ENCODE results near the gene SEPTIN7. TPM values are rescaled to one million over a fixed set of nuclear protein-coding genes. Genes with fewer than 3 reads are reported as not detected.

Gene SEPTIN7
- total RNA-seq, 2 donors from 2014 or later: 23.1 to 56.3 TPM

DNA sequence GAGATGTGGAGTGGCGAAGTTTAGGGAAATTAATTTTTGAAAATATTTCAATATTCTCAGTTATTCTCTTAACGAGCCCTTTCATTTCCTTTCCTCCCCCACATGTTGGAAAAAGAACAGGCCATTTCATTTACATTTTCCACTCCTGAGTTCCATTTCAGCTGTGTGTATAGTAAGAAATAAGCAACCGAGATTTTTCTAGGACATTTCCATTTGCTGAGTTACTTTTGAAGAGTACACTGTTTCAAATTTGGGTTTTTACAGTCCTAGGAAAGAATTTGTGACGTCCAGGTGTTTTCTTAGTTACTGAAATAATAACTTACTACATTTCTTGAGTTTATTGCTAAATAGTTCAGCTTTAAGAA is 1.2 kb downstream of the SEPTIN7 start:
- WGBS, 2 donors: 1% methylated on average over 4 of the region's 4 CpGs
- ATAC-seq (no peak), DNase-seq (no peak)
- no peaks in the 10 kb centered on the region for H3K9me3 ChIP-seq
- peak overlapping the region; percentile 91 to 97 (median 93) for H3K27ac ChIP-seq
- peak overlapping the region; percentile 47 to 88 for H3K4me3 ChIP-seq
- no peaks in the 10 kb centered on the region for H3K36me3 ChIP-seq (replicated peaks in 1 of 2; ENCODE audit: insufficient read depth in 1 of 2, low read depth in 2 of 2)
- no peak for TF ChIP-seq POLR2A (IDR thresholded peaks at IDR 0.05)
- TF ChIP-seq, protein P1, sequence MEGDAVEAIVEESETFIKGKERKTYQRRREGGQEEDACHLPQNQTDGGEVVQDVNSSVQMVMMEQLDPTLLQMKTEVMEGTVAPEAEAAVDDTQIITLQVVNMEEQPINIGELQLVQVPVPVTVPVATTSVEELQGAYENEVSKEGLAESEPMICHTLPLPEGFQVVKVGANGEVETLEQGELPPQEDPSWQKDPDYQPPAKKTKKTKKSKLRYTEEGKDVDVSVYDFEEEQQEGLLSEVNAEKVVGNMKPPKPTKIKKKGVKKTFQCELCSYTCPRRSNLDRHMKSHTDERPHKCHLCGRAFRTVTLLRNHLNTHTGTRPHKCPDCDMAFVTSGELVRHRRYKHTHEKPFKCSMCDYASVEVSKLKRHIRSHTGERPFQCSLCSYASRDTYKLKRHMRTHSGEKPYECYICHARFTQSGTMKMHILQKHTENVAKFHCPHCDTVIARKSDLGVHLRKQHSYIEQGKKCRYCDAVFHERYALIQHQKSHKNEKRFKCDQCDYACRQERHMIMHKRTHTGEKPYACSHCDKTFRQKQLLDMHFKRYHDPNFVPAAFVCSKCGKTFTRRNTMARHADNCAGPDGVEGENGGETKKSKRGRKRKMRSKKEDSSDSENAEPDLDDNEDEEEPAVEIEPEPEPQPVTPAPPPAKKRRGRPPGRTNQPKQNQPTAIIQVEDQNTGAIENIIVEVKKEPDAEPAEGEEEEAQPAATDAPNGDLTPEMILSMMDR (IDR thresholded peaks at IDR 0.05): peak in 1 of 7 experiments; percentile 2
- no peaks in the 10 kb centered on the region for H3K27me3 ChIP-seq
- H3K4me1 ChIP-seq: peaks cover 31% of the 10 kb centered on the region
- intact Hi-C loops (cut with DNase I): loop anchor here (10.0 kb wide), 1 partner anchor 107 kb away; the partner anchor contains the start of gene HERPUD2

DNA sequence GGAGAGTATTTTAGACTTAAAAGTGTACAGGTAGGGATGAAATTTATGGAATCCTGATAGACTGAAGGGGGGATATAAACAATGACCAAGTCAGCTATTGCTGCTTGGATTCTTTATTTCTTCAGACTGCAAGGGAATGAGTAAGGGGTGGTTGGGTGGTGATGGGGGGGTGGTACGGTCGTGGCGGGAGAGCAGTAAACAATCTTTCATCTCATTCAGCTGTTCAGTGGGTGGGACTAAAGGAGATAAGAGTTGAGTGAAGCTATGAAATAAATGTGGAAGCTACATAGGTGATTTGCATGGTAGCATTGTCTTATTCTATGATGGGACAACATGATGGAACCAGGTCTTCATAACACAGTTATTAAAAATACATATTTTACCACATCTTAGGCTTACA is 1.8 kb downstream of the SEPTIN7 start:
- no peak overlapping the region for H3K27ac ChIP-seq
- 13% methylated on average over 3 of the region's 3 CpGs for WGBS, 2 donors
- no peaks in the 10 kb centered on the region for H3K36me3 ChIP-seq (replicated peaks in 1 of 2; ENCODE audit: insufficient read depth in 1 of 2, low read depth in 2 of 2)
- H3K4me3 ChIP-seq: no peak overlapping the region
- peaks cover 32% of the 10 kb centered on the region for H3K4me1 ChIP-seq
- intact Hi-C loops (cut with DNase I): loop anchor here (10.0 kb wide), 1 partner anchor 108 kb away; the partner anchor contains the start of gene HERPUD2
- no peak for TF ChIP-seq POLR2A (IDR thresholded peaks at IDR 0.05)
- TF ChIP-seq, protein P1 (IDR thresholded peaks at IDR 0.05): no peak
- ATAC-seq (no peak), DNase-seq (no peak)
- no peaks in the 10 kb centered on the region for H3K9me3 ChIP-seq
- H3K27me3 ChIP-seq: no peaks in the 10 kb centered on the region

DNA sequence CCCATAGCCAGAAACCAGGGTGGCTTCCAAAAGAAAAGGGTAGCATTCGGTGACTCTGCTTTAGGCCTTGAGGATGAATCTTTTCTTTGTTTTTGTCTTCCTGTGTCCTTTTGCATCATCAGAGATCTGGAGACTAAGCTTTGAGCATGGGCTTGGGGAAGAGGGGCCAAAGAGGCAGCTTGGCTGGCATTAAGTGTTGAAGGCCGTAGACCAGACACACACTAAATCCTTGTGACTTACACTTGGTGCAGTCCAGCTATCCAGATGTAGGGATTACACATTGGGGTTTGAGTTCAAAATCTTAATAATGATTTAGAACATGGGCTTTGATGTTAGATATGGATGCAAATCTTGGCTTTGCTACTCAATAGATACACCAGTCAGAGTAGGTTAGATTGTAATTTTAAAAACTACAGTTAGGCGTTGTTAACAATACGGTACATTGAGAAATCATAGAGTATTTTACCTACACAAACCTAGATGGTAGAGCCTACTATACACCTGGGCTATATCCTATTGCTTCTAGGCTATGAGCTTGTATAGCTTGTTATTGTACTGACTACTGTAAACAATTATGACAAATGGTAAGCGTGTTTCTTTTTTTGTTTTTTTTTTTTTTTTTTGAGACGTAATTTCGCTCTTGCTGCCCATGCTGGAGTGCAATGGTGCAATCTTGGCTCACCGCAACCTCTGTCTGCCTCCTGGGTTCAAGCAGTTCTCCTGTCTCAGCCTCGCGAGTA is 3.5 kb downstream of the SEPTIN7 start:
- Histone ChIP-seq H3K27me3 (no peaks in the 10 kb centered on the region), H3K27ac (no peak overlapping the region), H3K9me3 (no peaks in the 10 kb centered on the region), H3K4me3 (no peak overlapping the region), H3K36me3 (replicated peaks in 1 of 2; ENCODE audit: insufficient read depth in 1 of 2, low read depth in 2 of 2) (no peaks in the 10 kb centered on the region), H3K4me1 (peaks cover 34% of the 10 kb centered on the region)
- WGBS, 2 donors: 95% methylated on average over 10 of the region's 10 CpGs
- intact Hi-C loops (cut with DNase I): loop anchor here (10.0 kb wide), 1 partner anchor 110 kb away; the partner anchor contains the start of gene HERPUD2
- TF ChIP-seq, protein P1 (IDR thresholded peaks at IDR 0.05): no peak
- TF ChIP-seq POLR2A (IDR thresholded peaks at IDR 0.05): no peak
- no peak for ATAC-seq
- no peak for DNase-seq

DNA sequence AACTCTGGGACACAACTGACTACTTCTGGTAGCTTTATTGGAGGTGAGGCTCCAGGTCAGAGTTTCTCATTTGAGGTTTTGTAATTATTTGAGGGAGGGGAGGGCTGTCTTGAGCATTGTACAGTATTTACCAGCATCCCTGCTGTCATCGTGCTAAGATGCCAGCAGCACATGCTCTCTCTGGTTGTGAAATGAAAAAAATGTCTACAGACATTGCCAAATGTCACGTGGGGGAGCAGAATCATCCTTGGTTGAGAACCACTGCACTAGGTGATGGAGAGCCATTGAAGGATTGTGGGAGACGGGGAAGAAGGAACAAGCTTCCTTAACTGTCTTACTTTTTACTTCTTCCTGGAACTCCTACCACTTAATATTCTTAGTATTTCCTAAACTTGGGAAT is 5.0 kb downstream of the SEPTIN7 start:
- H3K27me3 ChIP-seq: no peaks in the 10 kb centered on the region
- intact Hi-C loops (cut with DNase I): loop anchor here (10.0 kb wide), 1 partner anchor 111 kb away; the partner anchor contains the start of gene HERPUD2
- peaks cover 34% of the 10 kb centered on the region for H3K4me1 ChIP-seq
- no peak overlapping the region for H3K27ac ChIP-seq
- no peak for TF ChIP-seq POLR2A (IDR thresholded peaks at IDR 0.05)
- TF ChIP-seq, protein P1 (IDR thresholded peaks at IDR 0.05): no peak
- no peaks in the 10 kb centered on the region for H3K36me3 ChIP-seq (replicated peaks in 1 of 2; ENCODE audit: insufficient read depth in 1 of 2, low read depth in 2 of 2)
- H3K4me3 ChIP-seq: no peak overlapping the region
- WGBS, 2 donors: 53 to 59% methylated on average over 3 of the region's 3 CpGs
- DNase-seq (no peak), ATAC-seq (no peak)
- H3K9me3 ChIP-seq: no peaks in the 10 kb centered on the region

DNA sequence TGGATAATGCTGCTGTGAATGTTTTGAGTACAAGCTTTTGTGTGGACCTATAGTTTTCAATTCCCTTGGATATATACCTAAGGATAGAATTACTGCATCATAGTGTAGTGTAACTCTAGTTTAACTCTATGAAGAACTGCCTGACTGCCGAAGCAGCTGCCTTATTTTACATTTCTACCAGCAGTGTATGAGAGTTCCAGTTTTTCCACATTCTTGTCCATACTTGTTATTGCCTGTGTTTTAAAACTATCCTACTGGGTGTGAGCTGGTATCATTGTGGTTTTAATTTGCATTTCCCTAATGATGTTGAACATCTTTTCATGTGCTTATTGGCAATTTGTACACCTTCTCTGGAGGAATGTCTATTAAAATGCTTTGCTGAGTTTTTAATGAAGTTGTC is 15.7 kb downstream of the SEPTIN7 start:
- ATAC-seq: no peak
- H3K4me1 ChIP-seq: no peaks in the 10 kb centered on the region
- no peak overlapping the region for H3K4me3 ChIP-seq
- DNase-seq: no peak
- H3K27me3 ChIP-seq: no peaks in the 10 kb centered on the region
- no peak overlapping the region for H3K27ac ChIP-seq
- intact Hi-C loops (cut with DNase I): no loop called here
- no peaks in the 10 kb centered on the region for H3K9me3 ChIP-seq
- 86 to 90% methylated on average over 1 of the region's 1 CpG for WGBS, 2 donors
- no peaks in the 10 kb centered on the region for H3K36me3 ChIP-seq (replicated peaks in 1 of 2; ENCODE audit: insufficient read depth in 1 of 2, low read depth in 2 of 2)
- no peak for TF ChIP-seq POLR2A (IDR thresholded peaks at IDR 0.05)
- TF ChIP-seq, protein P1 (IDR thresholded peaks at IDR 0.05): no peak

Measured in body of pancreas (tissue), 4 donors.